Right lobe of liver (tissue), 6 donors: ENCODE data around the gene NAALADL2. TPM values are rescaled to one million over a fixed set of nuclear protein-coding genes. Genes with fewer than 3 reads are reported as not detected.

ENCODE experiments used
- ATAC-seq, 4 donors: fragments of 200-7000 bp; cut with Tn5 transposase; one replicate each; pipeline ENCODE4 v1.9.1; 2020; ENCODE audit warnings: mild to moderate bottlenecking in 4 of 4, moderate library complexity in 4 of 4
- DNase-seq, 3 donors: peaks; one replicate each; pipeline ENCODE4 v3.0.0-alpha.2; 2020
- H3K27ac ChIP-seq, 3 donors: fragments of 200-600 bp; one replicate each; pipeline ENCODE4 v1.8.0; 2022
- H3K27me3 ChIP-seq, 2 donors: fragments of 200-600 bp; one replicate each; pipeline ENCODE4 v1.8.0; 2022
- H3K36me3 ChIP-seq, 4 donors: fragments of 200-600 bp; sonication (generic) in 1 of 4; one replicate each; pipeline versions ENCODE4 v1.5.1 to v1.8.0; 2017 to 2022; ENCODE audit warnings: control low read depth in 1 of 4
- H3K4me1 ChIP-seq, 4 donors: fragments of 200-600 bp; sonication (generic) in 1 of 4; one replicate each; pipeline versions ENCODE4 v1.5.1 to v1.8.0; 2017 to 2022; ENCODE audit warnings: control low read depth in 1 of 4
- H3K4me3 ChIP-seq, 3 donors: fragments of 200-600 bp; one replicate each; pipeline ENCODE4 v1.8.0; 2022
- H3K9me3 ChIP-seq, 4 donors: fragments of 200-600 bp; sonication (generic) in 1 of 4; one replicate each; pipeline versions ENCODE4 v1.5.1 to v1.8.0; 2017 to 2022; ENCODE audit warnings: control low read depth in 1 of 4
- CTCF ChIP-seq, 4 donors: fragments of 200-600 bp in 3 of 4; fragments of 450-650 bp in 1 of 4; IDR thresholded peaks; one replicate each; pipeline versions ENCODE4 v1.5.1 to v1.8.0; 2016 to 2022; ENCODE audit warnings: antibody characterized with exemption in 4 of 4, mild to moderate bottlenecking in 2 of 4
- POLR2A ChIP-seq: fragments of 450-650 bp; IDR thresholded peaks from one replicate; pipeline ENCODE4 v1.6.1; 2017; ENCODE audit warnings: antibody characterized with exemption, mild to moderate bottlenecking
- WGBS: methylation state at CpG from one replicate; pipeline ENCODE4 v1.1.6; 2018; ENCODE audit warnings: low coverage, low lambda C conversion rate; ENCODE audit not compliant: insufficient coverage; ENCODE audit errors: missing lambda C conversion rate; 5-methylcytosine and 5-hydroxymethylcytosine counted together
- intact Hi-C, 2 donors: fragments of 100-400 bp; cut with DNase I; formaldehyde crosslinking; loops; one replicate each; pipeline versions ENCODE4 v1.11.2 to v1.14.1; 2022
- total RNA-seq, 6 experiments: library from RNA; depleted of rRNA in 2 of 6; stranded (reverse); fragments of >200 nt in 2 of 6; fragmentation: NEBNext Ultra II Directional in 3 of 6; extraction: Animal tissue kit (Norgen Biotek cat#: 25700) in 3 of 6; gene quantifications; one replicate each; pipeline versions ENCODE4 v1.1.0 to v1.2.4, GENCODE V29; 2016 to 2023
- donor health status: DM: no; HTN: yes; CAD: no.
- donor health status: DM: no; HTN: no; CAD: no.
- donor health status: DM: no; HTN: no; CAD: no.
- donor health status: DM: no; HTN: yes; CAD: no.
- donor health status: DM: no; HTN: yes; CAD: no.

NAALADL2 gene
- total RNA-seq, 6 experiments from 2014 or later: 0.86 to 4.9 (median 3.2) TPM

- Histone ChIP-seq H3K27me3 (no peaks in the 10 kb centered on the region), H3K36me3 (no peaks in the 10 kb centered on the region), H3K4me3 (no peak overlapping the region), H3K4me1 (no peaks in the 10 kb centered on the region), H3K27ac (no peak overlapping the region), H3K9me3 (no peaks in the 10 kb centered on the region)
- WGBS: 50% methylated on average over 1 of the region's 1 CpG
- peak in 2 of 3 donors; percentile 21 to 74 for DNase-seq
- TF ChIP-seq POLR2A (no peak), CTCF (IDR thresholded peaks at IDR 0.05) (no peak)
- ATAC-seq: peak; percentile 49 to 87 (median 80)
- intact Hi-C loops: no loop called here
Observed at GRCh38 chr3:175726228-175726627, 867.1 kb downstream of the NAALADL2 start.

- Histone ChIP-seq H3K9me3 (no peaks in the 10 kb centered on the region), H3K4me3 (no peak overlapping the region), H3K4me1 (no peaks in the 10 kb centered on the region), H3K27me3 (no peaks in the 10 kb centered on the region), H3K27ac (no peak overlapping the region), H3K36me3 (no peaks in the 10 kb centered on the region)
- TF ChIP-seq POLR2A (no peak), CTCF (IDR thresholded peaks at IDR 0.05) (no peak)
- ATAC-seq (no peak), DNase-seq (no peak)
- 82% methylated on average over 1 of the region's 1 CpG for WGBS
- intact Hi-C loops: no loop called here
Observed at GRCh38 chr3:175728566-175728965, 869.4 kb downstream of the NAALADL2 start.

GRCh38 chr3:175729466-175729865, 870.3 kb downstream of the NAALADL2 start:
- DNase-seq: no peak
- TF ChIP-seq CTCF (IDR thresholded peaks at IDR 0.05) (no peak), POLR2A (no peak)
- Histone ChIP-seq H3K27me3 (no peaks in the 10 kb centered on the region), H3K9me3 (no peaks in the 10 kb centered on the region), H3K4me3 (no peak overlapping the region), H3K36me3 (no peaks in the 10 kb centered on the region), H3K4me1 (no peaks in the 10 kb centered on the region), H3K27ac (no peak overlapping the region)
- no peak for ATAC-seq
- WGBS: 74% methylated on average over 3 of the region's 3 CpGs
- intact Hi-C loops: no loop called here

GRCh38 chr3:175731543-175731942, 872.4 kb downstream of the NAALADL2 start:
- H3K27me3 ChIP-seq: no peaks in the 10 kb centered on the region
- H3K4me3 ChIP-seq: no peak overlapping the region
- DNase-seq (no peak), ATAC-seq (no peak)
- no peaks in the 10 kb centered on the region for H3K4me1 ChIP-seq
- TF ChIP-seq CTCF (IDR thresholded peaks at IDR 0.05): no peak
- no peak for TF ChIP-seq POLR2A
- intact Hi-C loops: no loop called here
- H3K27ac ChIP-seq: no peak overlapping the region
- H3K36me3 ChIP-seq: no peaks in the 10 kb centered on the region
- no peaks in the 10 kb centered on the region for H3K9me3 ChIP-seq
- WGBS: 10% methylated on average over 2 of the region's 3 CpGs

- H3K9me3 ChIP-seq: no peaks in the 10 kb centered on the region
- no peak overlapping the region for H3K27ac ChIP-seq
- H3K36me3 ChIP-seq: no peaks in the 10 kb centered on the region
- H3K27me3 ChIP-seq: no peaks in the 10 kb centered on the region
- intact Hi-C loops: no loop called here
- DNase-seq (no peak), ATAC-seq (no peak)
- TF ChIP-seq POLR2A (no peak), CTCF (IDR thresholded peaks at IDR 0.05) (no peak)
- 87% methylated on average over 2 of the region's 2 CpGs for WGBS
- no peak overlapping the region for H3K4me3 ChIP-seq
- H3K4me1 ChIP-seq: no peaks in the 10 kb centered on the region
Observed at GRCh38 chr3:175732017-175732416, 872.9 kb downstream of the NAALADL2 start.
